ENCODE data around the gene AAGAB. TPM values are rescaled to one million over a fixed set of nuclear protein-coding genes. Genes with fewer than 3 reads are reported as not detected.

Gene AAGAB
- total RNA-seq, 1 donor from 2014 or later = 48.2 TPM

- Histone ChIP-seq H3K36me3 (ENCODE audit: control insufficient read depth, insufficient read depth, low read length) (peaks cover 15% of the 10 kb centered on the region), H3K27me3 (ENCODE audit: control insufficient read depth, insufficient read depth, low read length) (no peaks in the 10 kb centered on the region), H3K4me3 (ENCODE audit: low read depth, low read length) (no peak overlapping the region)
- TF ChIP-seq CTCF (IDR thresholded peaks at IDR 0.05; ENCODE audit: insufficient read depth, low read length, poor library complexity, severe bottlenecking) = no peak
- no peak for DNase-seq (ENCODE audit: low read depth)
Measured at GRCh38 chr15:67190813-67191212, 63.6 kb downstream of the AAGAB start.

- no peak for TF ChIP-seq CTCF (IDR thresholded peaks at IDR 0.05; ENCODE audit: insufficient read depth, low read length, poor library complexity, severe bottlenecking)
- Histone ChIP-seq H3K4me3 (ENCODE audit: low read depth, low read length) (no peak overlapping the region), H3K27me3 (ENCODE audit: control insufficient read depth, insufficient read depth, low read length) (no peaks in the 10 kb centered on the region), H3K36me3 (ENCODE audit: control insufficient read depth, insufficient read depth, low read length) (peaks cover 17% of the 10 kb centered on the region)
- no peak for DNase-seq (ENCODE audit: low read depth)
Measured at GRCh38 chr15:67190326-67190725, 64.1 kb downstream of the AAGAB start.

- TF ChIP-seq CTCF (IDR thresholded peaks at IDR 0.05; ENCODE audit: insufficient read depth, low read length, poor library complexity, severe bottlenecking) = no peak
- peaks cover 17% of the 10 kb centered on the region for H3K36me3 ChIP-seq (ENCODE audit: control insufficient read depth, insufficient read depth, low read length)
- H3K27me3 ChIP-seq (ENCODE audit: control insufficient read depth, insufficient read depth, low read length) = no peaks in the 10 kb centered on the region
- H3K4me3 ChIP-seq (ENCODE audit: low read depth, low read length) = no peak overlapping the region
- no peak for DNase-seq (ENCODE audit: low read depth)
Measured at GRCh38 chr15:67189326-67190051, 65.0 kb downstream of the AAGAB start.

GRCh38 chr15:67188551-67189218, 65.8 kb downstream of the AAGAB start:
- Histone ChIP-seq H3K27me3 (ENCODE audit: control insufficient read depth, insufficient read depth, low read length) (no peaks in the 10 kb centered on the region), H3K4me3 (ENCODE audit: low read depth, low read length) (no peak overlapping the region), H3K36me3 (ENCODE audit: control insufficient read depth, insufficient read depth, low read length) (peaks cover 17% of the 10 kb centered on the region)
- DNase-seq (ENCODE audit: low read depth) = no peak
- no peak for TF ChIP-seq CTCF (IDR thresholded peaks at IDR 0.05; ENCODE audit: insufficient read depth, low read length, poor library complexity, severe bottlenecking)

- no peak overlapping the region for H3K4me3 ChIP-seq (ENCODE audit: low read depth, low read length)
- TF ChIP-seq CTCF (IDR thresholded peaks at IDR 0.05; ENCODE audit: insufficient read depth, low read length, poor library complexity, severe bottlenecking) = no peak
- peaks cover 17% of the 10 kb centered on the region for H3K36me3 ChIP-seq (ENCODE audit: control insufficient read depth, insufficient read depth, low read length)
- no peaks in the 10 kb centered on the region for H3K27me3 ChIP-seq (ENCODE audit: control insufficient read depth, insufficient read depth, low read length)
- no peak for DNase-seq (ENCODE audit: low read depth)
Measured at GRCh38 chr15:67187351-67187854, 67.1 kb downstream of the AAGAB start.

Data from kidney epithelial cell (primary cell).